Neutrophil (primary cell): Measurements from ENCODE around the gene ZNF879.

ENCODE experiments used
- H3K27ac ChIP-seq: fragments of 200-600 bp; sonication (generic); 2 replicates; pipeline ENCODE4 v1.5.1; 2016; ENCODE audit warnings: mild to moderate bottlenecking, moderate library complexity
- H3K27me3 ChIP-seq: fragments of 200-600 bp; sonication (generic); 2 replicates; pipeline ENCODE4 v1.6.0; 2016; ENCODE audit warnings: mild to moderate bottlenecking
- H3K36me3 ChIP-seq: fragments of 200-600 bp; sonication (generic); 2 replicates; pipeline ENCODE4 v1.5.1; 2017
- H3K4me1 ChIP-seq, 2 experiments: fragments of 200-600 bp in 1 of 2; sonication (generic) in 1 of 2; 1 replicate in 1 of 2; 2 replicates in 1 of 2; pipeline versions ENCODE4 v1.5.1 to v1.6.1; 2013 to 2016; ENCODE audit warnings: low read depth in 1 of 2, low read length in 1 of 2, mild to moderate bottlenecking in 1 of 2, moderate library complexity in 1 of 2; ENCODE audit not compliant: control insufficient read depth in 1 of 2, insufficient read depth in 1 of 2
- H3K4me3 ChIP-seq, 2 experiments: fragments of 200-600 bp in 1 of 2; sonication (generic) in 1 of 2; 1 replicate in 1 of 2; 2 replicates in 1 of 2; pipeline ENCODE4 v1.5.1; 2013 to 2016; ENCODE audit warnings: low read depth in 1 of 2, low read length in 1 of 2, mild to moderate bottlenecking in 1 of 2, moderate library complexity in 1 of 2
- H3K9me3 ChIP-seq: fragments of 200-600 bp; sonication (generic); 2 replicates; pipeline ENCODE4 v1.5.1; 2016
- CTCF ChIP-seq: fragments of 200-600 bp; sonication (generic); IDR thresholded peaks from 2 replicates; pipeline ENCODE4 v1.5.1; 2016; ENCODE audit warnings: antibody characterized with exemption

Gene ZNF879

GRCh38 chr5:179079165-179079987 is 55.8 kb downstream of the ZNF879 start:
- Histone ChIP-seq H3K4me3 (no peak overlapping the region), H3K9me3 (peaks cover 61% of the 10 kb centered on the region), H3K27ac (no peak overlapping the region), H3K4me1 (no peaks in the 10 kb centered on the region), H3K36me3 (no peaks in the 10 kb centered on the region), H3K27me3 (no peaks in the 10 kb centered on the region)
- TF ChIP-seq CTCF = no peak

GRCh38 chr5:179080724-179081123 is 57.1 kb downstream of the ZNF879 start:
- Histone ChIP-seq H3K36me3 (no peaks in the 10 kb centered on the region), H3K4me3 (no peak overlapping the region), H3K27ac (no peak overlapping the region), H3K27me3 (no peaks in the 10 kb centered on the region), H3K4me1 (no peaks in the 10 kb centered on the region), H3K9me3 (peaks cover 64% of the 10 kb centered on the region)
- no peak for TF ChIP-seq CTCF
